Keratinocyte (primary cell): ENCODE results near the gene RNPEPL1.

Experiments used
- CTCF ChIP-seq, 3 experiments: IDR thresholded peaks in 1 of 3; conservative IDR thresholded peaks in 1 of 3; optimal IDR thresholded peaks in 1 of 3; 2 replicates in 2 of 3; 3 replicates in 1 of 3; pipeline versions ENCODE3 to v1.5.1; 2011; ENCODE audit warnings: low read length in 3 of 3, mild to moderate bottlenecking in 3 of 3, moderate library complexity in 2 of 3, control low read depth in 1 of 3, inconsistent platforms in 1 of 3; ENCODE audit not compliant: insufficient read depth in 2 of 3; ENCODE audit errors: extremely low read depth in 1 of 3
- EZH2 ChIP-seq: IDR thresholded peaks from one replicate; pipeline ENCODE4 v1.6.1; 2012; ENCODE audit warnings: inconsistent platforms, mild to moderate bottlenecking, low read length, moderate library complexity

DNA sequence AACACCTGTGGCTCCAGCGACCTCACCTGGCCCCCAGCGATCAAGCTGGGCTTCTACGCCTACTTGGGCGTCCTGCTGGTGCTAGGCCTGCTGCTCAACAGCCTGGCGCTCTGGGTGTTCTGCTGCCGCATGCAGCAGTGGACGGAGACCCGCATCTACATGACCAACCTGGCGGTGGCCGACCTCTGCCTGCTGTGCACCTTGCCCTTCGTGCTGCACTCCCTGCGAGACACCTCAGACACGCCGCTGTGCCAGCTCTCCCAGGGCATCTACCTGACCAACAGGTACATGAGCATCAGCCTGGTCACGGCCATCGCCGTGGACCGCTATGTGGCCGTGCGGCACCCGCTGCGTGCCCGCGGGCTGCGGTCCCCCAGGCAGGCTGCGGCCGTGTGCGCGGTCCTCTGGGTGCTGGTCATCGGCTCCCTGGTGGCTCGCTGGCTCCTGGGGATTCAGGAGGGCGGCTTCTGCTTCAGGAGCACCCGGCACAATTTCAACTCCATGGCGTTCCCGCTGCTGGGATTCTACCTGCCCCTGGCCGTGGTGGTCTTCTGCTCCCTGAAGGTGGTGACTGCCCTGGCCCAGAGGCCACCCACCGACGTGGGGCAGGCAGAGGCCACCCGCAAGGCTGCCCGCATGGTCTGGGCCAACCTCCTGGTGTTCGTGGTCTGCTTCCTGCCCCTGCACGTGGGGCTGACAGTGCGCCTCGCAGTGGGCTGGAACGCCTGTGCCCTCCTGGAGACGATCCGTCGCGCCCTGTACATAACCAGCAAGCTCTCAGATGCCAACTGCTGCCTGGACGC, 61.9 kb downstream of the RNPEPL1 start:
- TF ChIP-seq CTCF (optimal IDR thresholded peaks at IDR 0.05 in 1 of 3, IDR thresholded peaks at IDR 0.05 in 1 of 3, conservative IDR thresholded peaks at IDR 0.05 in 1 of 3; ENCODE audit: extremely low read depth in 1 of 3, insufficient read depth in 2 of 3, low read length in 3 of 3) (no peak), EZH2 (no peak)
